WTC11 (cell line): ENCODE results near the gene C17orf78. TPM values are rescaled to one million over a fixed set of nuclear protein-coding genes. Genes with fewer than 3 reads are reported as not detected.

Source experiments
- ATAC-seq: fragments of 200-7000 bp; cut with Tn5 transposase; 2 replicates; pipeline ENCODE4 v1.10.0; 2021; ENCODE audit warnings: mild to moderate bottlenecking, moderate library complexity
- CTCF ChIA-PET: fragments of 300-600 bp; sonication (Branson Sonifier 250); formaldehyde crosslinking; loops from one replicate; lab custom pipeline; 2021; ENCODE audit warnings: antibody characterized with exemption; lab: Charles Lee
- POLR2A ChIA-PET: fragments of 350-600 bp; sonication (Branson Sonifier 250); formaldehyde crosslinking; loops from one replicate; lab custom pipeline; 2021; ENCODE audit warnings: antibody characterized with exemption; lab: Charles Lee
- DNase-seq: peaks from one replicate; pipeline ENCODE4 v3.0.0; 2021; ENCODE audit warnings: low spot score
- H3K27ac Mint-ChIP-seq: 2 replicates; pipeline ENCODE4 v1.8.0; 2021; ENCODE audit warnings: mixed read lengths
- H3K27me3 Mint-ChIP-seq: 2 replicates; pipeline ENCODE4 v1.8.0; 2021; ENCODE audit warnings: low read depth, mild to moderate bottlenecking, moderate library complexity, mixed read lengths
- H3K36me3 Mint-ChIP-seq: 2 replicates; pipeline ENCODE4 v1.8.0; 2021; ENCODE audit warnings: mixed read lengths
- H3K4me1 Mint-ChIP-seq: 2 replicates; pipeline ENCODE4 v1.8.0; 2022; ENCODE audit warnings: mixed read lengths
- H3K4me3 Mint-ChIP-seq: 2 replicates; pipeline ENCODE4 v1.8.0; 2021; ENCODE audit warnings: mild to moderate bottlenecking, moderate library complexity, mixed read lengths
- H3K9me3 Mint-ChIP-seq: 2 replicates; pipeline ENCODE4 v1.8.0; 2021; ENCODE audit warnings: mixed read lengths
- ATF2 ChIP-seq: sonication (generic); formaldehyde crosslinking; IDR thresholded peaks from 2 replicates; pipeline ENCODE4 v1.8.1; 2022; ENCODE audit warnings: low read depth, missing genetic modification reagents, borderline replicate concordance
- CREM ChIP-seq: sonication (generic); formaldehyde crosslinking; IDR thresholded peaks from 2 replicates; pipeline ENCODE4 v1.8.1; 2022; ENCODE audit warnings: mild to moderate bottlenecking, missing genetic modification reagents, moderate library complexity
- ELF4 ChIP-seq: sonication (generic); formaldehyde crosslinking; IDR thresholded peaks from 2 replicates; pipeline ENCODE4 v1.8.1; 2022; ENCODE audit warnings: low read depth, mild to moderate bottlenecking, moderate library complexity, missing genetic modification reagents
- FOXP1 ChIP-seq: sonication (generic); formaldehyde crosslinking; IDR thresholded peaks from 2 replicates; pipeline ENCODE4 v1.8.0; 2022; ENCODE audit warnings: missing genetic modification reagents, mild to moderate bottlenecking, moderate library complexity, borderline replicate concordance
- GABPB1 ChIP-seq: sonication (generic); formaldehyde crosslinking; IDR thresholded peaks from 2 replicates; pipeline ENCODE4 v1.8.1; 2023; ENCODE audit warnings: mild to moderate bottlenecking, missing genetic modification reagents
- HMGA2 ChIP-seq: fragments of 250-450 bp; sonication (Bioruptor Pico); IDR thresholded peaks from 2 replicates; pipeline ENCODE4 v1.4.0; 2021; ENCODE audit warnings: mild to moderate bottlenecking, moderate library complexity
- MXD4 ChIP-seq: fragments of 250-450 bp; sonication (Bioruptor Pico); IDR thresholded peaks from 2 replicates; pipeline ENCODE4 v1.8.0; 2021; ENCODE audit warnings: mild to moderate bottlenecking, moderate library complexity, borderline replicate concordance
- MYBL2 ChIP-seq: sonication (generic); formaldehyde crosslinking; IDR thresholded peaks from 2 replicates; pipeline ENCODE4 v1.8.1; 2023; ENCODE audit warnings: mild to moderate bottlenecking, moderate library complexity, missing genetic modification reagents
- NFATC4 ChIP-seq: fragments of 250-450 bp; sonication (Bioruptor Pico); IDR thresholded peaks from 2 replicates; pipeline ENCODE4 v1.9.0; 2021; ENCODE audit warnings: mild to moderate bottlenecking
- PRRX2 ChIP-seq: fragments of 250-450 bp; sonication (Bioruptor Pico); IDR thresholded peaks from 2 replicates; pipeline ENCODE4 v1.8.0; 2021; ENCODE audit warnings: mild to moderate bottlenecking
- RORB ChIP-seq: fragments of 250-450 bp; sonication (Bioruptor Pico); IDR thresholded peaks from 2 replicates; pipeline ENCODE4 v1.9.0; 2021; ENCODE audit warnings: mild to moderate bottlenecking
- SOX15 ChIP-seq: fragments of 250-450 bp; sonication (Bioruptor Pico); IDR thresholded peaks from 2 replicates; pipeline ENCODE4 v1.9.0; 2021; ENCODE audit warnings: mild to moderate bottlenecking
- TP53 ChIP-seq: sonication (generic); formaldehyde crosslinking; IDR thresholded peaks from 2 replicates; pipeline ENCODE4 v1.8.1; 2023; ENCODE audit warnings: mild to moderate bottlenecking, missing genetic modification reagents
- ZNF138 ChIP-seq: sonication (generic); formaldehyde crosslinking; conservative IDR thresholded peaks from 2 replicates; pipeline ENCODE4 v1.8.1; 2022; ENCODE audit warnings: mild to moderate bottlenecking, moderate library complexity, missing genetic modification reagents
- ZSCAN18 ChIP-seq: fragments of 250-450 bp; sonication (Bioruptor Pico); IDR thresholded peaks from 2 replicates; pipeline ENCODE4 v2.1.2; 2022; ENCODE audit warnings: mild to moderate bottlenecking, moderate library complexity
- total RNA-seq: library from RNA; stranded (reverse); gene quantifications from 3 replicates; pipeline ENCODE4 v1.2.3, GENCODE V29; 2021
- TF ChIP-seq, protein P1 (sequence below): fragments of 250-450 bp; sonication (Bioruptor Pico); IDR thresholded peaks from 2 replicates; pipeline ENCODE4 v1.8.0; 2021; ENCODE audit warnings: mild to moderate bottlenecking
- TF ChIP-seq, protein P2 (sequence below): fragments of 250-450 bp; sonication (Bioruptor Pico); conservative IDR thresholded peaks from 2 replicates; pipeline ENCODE4 v1.9.0; 2021; ENCODE audit warnings: mild to moderate bottlenecking
- TF ChIP-seq, protein P3 (sequence below): sonication (generic); formaldehyde crosslinking; IDR thresholded peaks from 2 replicates; pipeline ENCODE4 v1.8.0; 2022; ENCODE audit warnings: mild to moderate bottlenecking, missing genetic modification reagents
- TF ChIP-seq, protein P4 (sequence below): fragments of 200-600 bp; IDR thresholded peaks from 2 replicates; pipeline ENCODE4 v1.8.0; 2022; ENCODE audit warnings: antibody characterized with exemption

Gene C17orf78
- total RNA-seq, 1 experiment from 2014 or later, result not detected

DNA sequence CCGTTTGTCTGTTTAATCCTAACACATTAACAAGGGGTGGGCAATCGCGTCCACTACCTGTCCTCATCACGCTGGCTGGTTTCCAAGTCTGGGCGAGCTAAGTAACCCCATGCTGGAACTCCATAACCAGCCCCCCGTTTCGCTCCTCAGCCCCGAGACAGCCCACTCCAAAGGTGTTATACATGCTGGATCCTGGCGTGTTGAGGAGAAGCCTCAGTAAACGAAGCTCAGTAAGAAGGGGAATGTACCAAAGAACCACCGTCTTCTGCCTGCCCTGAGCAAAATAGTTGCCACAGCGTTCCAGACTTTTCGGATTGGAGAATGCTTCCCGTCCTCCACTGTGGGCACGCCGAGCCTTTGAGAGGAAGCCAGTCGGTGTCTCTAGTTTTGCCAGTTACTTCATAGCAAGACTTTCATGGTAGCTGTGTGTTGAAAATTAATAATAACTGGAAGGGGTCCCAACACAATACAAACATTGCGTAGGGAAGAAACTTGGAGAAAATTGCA, 16.1 kb upstream of the C17orf78 start (continued):
- TF ChIP-seq, protein P1, sequence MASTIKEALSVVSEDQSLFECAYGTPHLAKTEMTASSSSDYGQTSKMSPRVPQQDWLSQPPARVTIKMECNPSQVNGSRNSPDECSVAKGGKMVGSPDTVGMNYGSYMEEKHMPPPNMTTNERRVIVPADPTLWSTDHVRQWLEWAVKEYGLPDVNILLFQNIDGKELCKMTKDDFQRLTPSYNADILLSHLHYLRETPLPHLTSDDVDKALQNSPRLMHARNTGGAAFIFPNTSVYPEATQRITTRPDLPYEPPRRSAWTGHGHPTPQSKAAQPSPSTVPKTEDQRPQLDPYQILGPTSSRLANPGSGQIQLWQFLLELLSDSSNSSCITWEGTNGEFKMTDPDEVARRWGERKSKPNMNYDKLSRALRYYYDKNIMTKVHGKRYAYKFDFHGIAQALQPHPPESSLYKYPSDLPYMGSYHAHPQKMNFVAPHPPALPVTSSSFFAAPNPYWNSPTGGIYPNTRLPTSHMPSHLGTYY (CRISPR knock-in tag), result no peak
- TF ChIP-seq NFATC4 (CRISPR knock-in tag), result no peak
- TF ChIP-seq, all 79 proteins: peak for 1

GRCh38 chr17:37360632-37361031, 15.2 kb upstream of the C17orf78 start:
- Mint-ChIP-seq H3K27me3 (no peaks in the 10 kb centered on the region), H3K9me3 (no peaks in the 10 kb centered on the region), H3K36me3 (peaks cover 3% of the 10 kb centered on the region; the same call in 1 of the 2 replicates), H3K4me3 (no peak overlapping the region), H3K4me1 (peaks cover 36% of the 10 kb centered on the region), H3K27ac (no peak overlapping the region)
- ATAC-seq (no peak), DNase-seq (no peak)
- ChIA-PET POLR2A (no interaction called here), CTCF (interaction anchor here (1.1 to 2.3 kb wide), 3 partner anchors 11 to 25 kb away, joined by 3 to 10 read pairs (median 3); no protein-coding TSS in a partner anchor)
- TF ChIP-seq ELF4 (CRISPR knock-in tag) (no peak), ZNF138 (no peak), SOX15 (CRISPR knock-in tag) (no peak), HMGA2 (CRISPR knock-in tag) (no peak), TP53 (CRISPR knock-in tag) (no peak), ATF2 (no peak), MYBL2 (no peak), PRRX2 (CRISPR knock-in tag) (no peak), ZSCAN18 (CRISPR knock-in tag) (no peak), GABPB1 (CRISPR knock-in tag) (no peak), RORB (CRISPR knock-in tag) (no peak), MXD4 (no peak), FOXP1 (CRISPR knock-in tag) (no peak), CREM (CRISPR knock-in tag) (no peak)
- TF ChIP-seq, protein P2, sequence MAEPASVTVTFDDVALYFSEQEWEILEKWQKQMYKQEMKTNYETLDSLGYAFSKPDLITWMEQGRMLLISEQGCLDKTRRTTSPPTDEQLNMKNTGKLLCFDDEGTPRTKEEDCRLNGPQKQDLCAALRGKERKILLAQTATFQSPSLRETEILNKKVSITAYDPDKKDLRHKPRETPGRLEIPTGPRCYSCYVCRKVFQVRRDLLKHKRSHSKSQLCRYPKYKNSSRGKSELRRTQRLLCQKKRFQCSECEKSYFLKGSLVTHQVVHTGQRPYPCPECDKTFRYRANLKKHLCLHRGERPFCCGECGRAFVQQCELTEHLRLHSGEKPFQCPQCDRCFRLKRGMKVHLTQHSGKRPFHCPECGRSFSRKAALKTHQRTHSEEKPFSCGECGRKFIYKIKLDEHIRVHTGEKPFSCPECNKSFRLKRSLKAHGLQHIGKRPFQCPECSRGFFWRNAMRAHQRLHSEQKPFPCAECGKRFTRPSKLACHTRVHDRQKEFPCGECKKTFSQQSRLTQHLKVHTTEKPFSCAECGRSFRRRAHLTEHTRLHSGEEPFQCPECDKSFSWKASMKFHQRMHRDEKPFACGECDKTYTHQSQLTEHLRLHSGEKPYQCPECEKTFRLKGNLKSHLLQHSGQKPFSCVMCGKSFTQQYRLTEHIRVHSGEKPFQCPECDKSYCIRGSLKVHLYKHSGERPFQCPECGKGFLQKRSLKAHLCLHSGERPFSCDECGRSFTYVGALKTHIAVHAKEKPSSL, result no peak
- TF ChIP-seq, protein P3, sequence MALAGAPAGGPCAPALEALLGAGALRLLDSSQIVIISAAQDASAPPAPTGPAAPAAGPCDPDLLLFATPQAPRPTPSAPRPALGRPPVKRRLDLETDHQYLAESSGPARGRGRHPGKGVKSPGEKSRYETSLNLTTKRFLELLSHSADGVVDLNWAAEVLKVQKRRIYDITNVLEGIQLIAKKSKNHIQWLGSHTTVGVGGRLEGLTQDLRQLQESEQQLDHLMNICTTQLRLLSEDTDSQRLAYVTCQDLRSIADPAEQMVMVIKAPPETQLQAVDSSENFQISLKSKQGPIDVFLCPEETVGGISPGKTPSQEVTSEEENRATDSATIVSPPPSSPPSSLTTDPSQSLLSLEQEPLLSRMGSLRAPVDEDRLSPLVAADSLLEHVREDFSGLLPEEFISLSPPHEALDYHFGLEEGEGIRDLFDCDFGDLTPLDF, result no peak
- TF ChIP-seq, protein P4, sequence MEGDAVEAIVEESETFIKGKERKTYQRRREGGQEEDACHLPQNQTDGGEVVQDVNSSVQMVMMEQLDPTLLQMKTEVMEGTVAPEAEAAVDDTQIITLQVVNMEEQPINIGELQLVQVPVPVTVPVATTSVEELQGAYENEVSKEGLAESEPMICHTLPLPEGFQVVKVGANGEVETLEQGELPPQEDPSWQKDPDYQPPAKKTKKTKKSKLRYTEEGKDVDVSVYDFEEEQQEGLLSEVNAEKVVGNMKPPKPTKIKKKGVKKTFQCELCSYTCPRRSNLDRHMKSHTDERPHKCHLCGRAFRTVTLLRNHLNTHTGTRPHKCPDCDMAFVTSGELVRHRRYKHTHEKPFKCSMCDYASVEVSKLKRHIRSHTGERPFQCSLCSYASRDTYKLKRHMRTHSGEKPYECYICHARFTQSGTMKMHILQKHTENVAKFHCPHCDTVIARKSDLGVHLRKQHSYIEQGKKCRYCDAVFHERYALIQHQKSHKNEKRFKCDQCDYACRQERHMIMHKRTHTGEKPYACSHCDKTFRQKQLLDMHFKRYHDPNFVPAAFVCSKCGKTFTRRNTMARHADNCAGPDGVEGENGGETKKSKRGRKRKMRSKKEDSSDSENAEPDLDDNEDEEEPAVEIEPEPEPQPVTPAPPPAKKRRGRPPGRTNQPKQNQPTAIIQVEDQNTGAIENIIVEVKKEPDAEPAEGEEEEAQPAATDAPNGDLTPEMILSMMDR, result no peak
